ENCODE results near the gene JAZF1.

Gene JAZF1

DNA sequence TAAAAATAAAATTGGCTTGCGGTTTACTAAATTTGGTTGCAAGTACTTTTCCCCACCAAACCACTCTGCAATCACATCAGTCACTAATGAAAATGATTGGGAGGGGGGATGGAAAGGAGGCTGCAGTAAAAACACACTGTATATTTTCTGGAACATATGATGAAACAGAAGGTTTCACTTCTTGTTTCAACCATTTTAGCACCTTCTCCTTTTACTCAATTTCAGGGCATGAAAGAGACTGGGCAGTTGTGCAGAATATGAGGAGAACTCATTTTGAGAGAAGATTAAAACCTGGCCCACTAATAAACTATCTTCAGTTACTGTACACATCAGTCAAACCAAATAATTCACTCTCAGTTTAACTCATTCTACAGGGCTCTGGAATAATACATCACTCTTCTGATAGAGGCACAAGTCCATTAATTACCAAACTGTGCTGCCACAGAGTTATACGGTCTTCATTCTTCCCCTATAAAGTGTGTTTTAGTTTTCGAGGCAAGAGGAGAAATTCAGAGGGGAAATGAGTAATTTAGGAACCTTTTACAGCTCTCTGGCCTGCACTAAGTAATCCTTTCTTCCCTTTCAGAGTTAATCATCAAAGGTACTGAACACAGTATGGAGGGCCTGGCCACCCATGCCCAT is 25.5 kb downstream of the JAZF1 start:
- no peak overlapping the region for H3K4me3 ChIP-seq (ENCODE audit: low read depth, low read length)
- TF ChIP-seq, protein P1, sequence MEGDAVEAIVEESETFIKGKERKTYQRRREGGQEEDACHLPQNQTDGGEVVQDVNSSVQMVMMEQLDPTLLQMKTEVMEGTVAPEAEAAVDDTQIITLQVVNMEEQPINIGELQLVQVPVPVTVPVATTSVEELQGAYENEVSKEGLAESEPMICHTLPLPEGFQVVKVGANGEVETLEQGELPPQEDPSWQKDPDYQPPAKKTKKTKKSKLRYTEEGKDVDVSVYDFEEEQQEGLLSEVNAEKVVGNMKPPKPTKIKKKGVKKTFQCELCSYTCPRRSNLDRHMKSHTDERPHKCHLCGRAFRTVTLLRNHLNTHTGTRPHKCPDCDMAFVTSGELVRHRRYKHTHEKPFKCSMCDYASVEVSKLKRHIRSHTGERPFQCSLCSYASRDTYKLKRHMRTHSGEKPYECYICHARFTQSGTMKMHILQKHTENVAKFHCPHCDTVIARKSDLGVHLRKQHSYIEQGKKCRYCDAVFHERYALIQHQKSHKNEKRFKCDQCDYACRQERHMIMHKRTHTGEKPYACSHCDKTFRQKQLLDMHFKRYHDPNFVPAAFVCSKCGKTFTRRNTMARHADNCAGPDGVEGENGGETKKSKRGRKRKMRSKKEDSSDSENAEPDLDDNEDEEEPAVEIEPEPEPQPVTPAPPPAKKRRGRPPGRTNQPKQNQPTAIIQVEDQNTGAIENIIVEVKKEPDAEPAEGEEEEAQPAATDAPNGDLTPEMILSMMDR (IDR thresholded peaks at IDR 0.05; ENCODE audit: control insufficient read depth, extremely low read depth, insufficient read depth) = no peak
- DNase-seq (ENCODE audit: low read depth) = no peak

DNA sequence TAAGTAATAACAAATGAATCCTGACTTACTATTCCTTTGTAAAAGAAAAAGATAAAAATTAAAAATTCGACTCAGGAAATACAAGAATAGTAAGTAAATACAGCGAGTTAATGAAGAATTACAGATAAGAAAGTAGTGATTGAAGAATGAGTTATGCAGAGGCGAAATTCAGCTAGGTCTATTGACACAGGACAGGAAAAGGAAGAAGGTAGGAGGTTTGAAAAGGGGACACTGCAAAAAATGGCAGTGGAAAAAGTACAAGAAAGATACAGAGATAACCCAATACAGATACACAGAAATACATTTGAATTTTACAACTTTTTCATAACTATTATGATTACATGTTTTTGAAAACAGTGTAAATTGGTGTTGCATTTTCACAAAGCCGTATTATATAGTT is 28.0 kb downstream of the JAZF1 start:
- no peak overlapping the region for H3K4me3 ChIP-seq (ENCODE audit: low read depth, low read length)
- TF ChIP-seq, protein P1 (IDR thresholded peaks at IDR 0.05; ENCODE audit: control insufficient read depth, extremely low read depth, insufficient read depth) = no peak
- no peak for DNase-seq (ENCODE audit: low read depth)

DNA sequence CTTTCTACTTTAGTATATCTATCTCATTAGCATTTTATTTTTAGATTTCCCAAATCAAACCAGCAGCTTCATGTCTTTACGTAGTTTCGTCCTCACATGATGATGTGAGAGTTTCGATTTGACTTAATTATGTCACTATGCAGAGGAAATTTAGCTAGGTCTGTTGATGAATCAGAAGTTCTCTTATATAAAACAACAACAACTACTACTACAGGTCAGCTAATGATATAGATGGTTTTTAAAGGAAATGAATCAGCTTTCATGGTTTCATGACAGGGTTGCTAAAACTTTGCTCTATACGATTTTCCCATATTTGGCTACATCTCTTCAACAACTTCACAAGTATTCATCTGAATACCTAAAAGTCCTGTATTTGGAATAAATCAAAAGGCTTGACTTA is 28.6 kb downstream of the JAZF1 start:
- TF ChIP-seq, protein P1 (IDR thresholded peaks at IDR 0.05; ENCODE audit: control insufficient read depth, extremely low read depth, insufficient read depth) = no peak
- H3K4me3 ChIP-seq (ENCODE audit: low read depth, low read length) = no peak overlapping the region
- no peak for DNase-seq (ENCODE audit: low read depth)

DNA sequence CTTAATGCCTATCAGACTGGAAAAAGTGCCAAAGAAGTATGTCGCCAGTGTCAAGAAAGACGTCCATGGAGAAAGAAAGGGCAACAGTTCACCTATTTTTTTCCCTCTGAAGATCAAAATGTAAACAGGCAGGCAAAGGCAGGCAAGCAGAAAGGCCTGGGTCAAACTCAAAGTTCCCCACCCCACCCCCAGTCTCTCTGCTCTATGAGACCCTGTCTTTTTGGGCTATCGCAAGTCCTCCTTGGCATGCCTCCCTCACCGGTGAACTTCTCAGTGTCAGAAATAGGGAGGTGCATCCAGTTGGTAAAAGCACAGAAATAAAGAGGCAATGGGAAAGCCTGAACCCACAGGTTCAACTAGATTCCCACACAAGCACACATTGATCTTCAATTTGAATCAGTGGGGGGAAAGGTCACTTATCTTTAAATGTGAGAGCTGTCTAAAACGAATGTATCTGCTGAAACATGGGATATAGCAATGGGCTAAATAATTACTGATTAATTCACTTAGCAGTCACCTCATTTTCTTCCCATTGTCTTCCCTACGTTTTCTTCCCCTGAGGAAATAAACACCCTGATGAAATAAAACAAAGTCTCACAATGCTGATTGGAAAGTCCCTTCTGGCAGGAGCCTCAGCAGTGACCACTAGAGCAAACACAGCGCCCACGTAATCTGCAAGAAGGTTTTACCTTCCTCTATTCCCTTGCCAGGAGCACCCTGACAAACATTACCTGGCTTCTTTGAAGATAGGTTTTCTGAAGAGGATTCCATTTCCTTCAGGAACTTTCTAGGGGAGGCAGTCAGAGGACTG is 31.1 kb downstream of the JAZF1 start:
- no peak overlapping the region for H3K4me3 ChIP-seq (ENCODE audit: low read depth, low read length)
- TF ChIP-seq, protein P1 (IDR thresholded peaks at IDR 0.05; ENCODE audit: control insufficient read depth, extremely low read depth, insufficient read depth) = no peak
- DNase-seq (ENCODE audit: low read depth) = no peak

DNA sequence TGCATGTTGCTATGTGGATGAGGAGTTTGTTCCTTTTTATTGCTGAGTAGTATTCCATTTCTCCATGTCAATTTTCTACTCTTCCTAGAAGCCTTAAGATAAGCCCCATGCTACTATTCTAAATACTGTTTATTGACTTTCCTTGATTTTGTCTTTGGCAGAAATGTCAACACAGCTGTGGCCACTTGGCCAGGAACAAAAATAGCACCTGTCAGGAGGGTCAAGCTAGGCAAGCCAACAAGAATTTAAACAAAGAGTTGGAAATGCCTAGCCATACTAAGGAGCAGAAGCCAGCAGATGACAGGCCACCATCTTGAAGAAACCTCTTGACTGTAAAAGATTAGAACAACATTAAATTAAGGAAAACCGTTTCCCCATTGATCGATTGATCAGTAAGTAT is 34.7 kb downstream of the JAZF1 start:
- H3K4me3 ChIP-seq (ENCODE audit: low read depth, low read length) = no peak overlapping the region
- DNase-seq (ENCODE audit: low read depth) = peak; percentile 43
- TF ChIP-seq, protein P1 (IDR thresholded peaks at IDR 0.05; ENCODE audit: control insufficient read depth, extremely low read depth, insufficient read depth) = no peak

DNA sequence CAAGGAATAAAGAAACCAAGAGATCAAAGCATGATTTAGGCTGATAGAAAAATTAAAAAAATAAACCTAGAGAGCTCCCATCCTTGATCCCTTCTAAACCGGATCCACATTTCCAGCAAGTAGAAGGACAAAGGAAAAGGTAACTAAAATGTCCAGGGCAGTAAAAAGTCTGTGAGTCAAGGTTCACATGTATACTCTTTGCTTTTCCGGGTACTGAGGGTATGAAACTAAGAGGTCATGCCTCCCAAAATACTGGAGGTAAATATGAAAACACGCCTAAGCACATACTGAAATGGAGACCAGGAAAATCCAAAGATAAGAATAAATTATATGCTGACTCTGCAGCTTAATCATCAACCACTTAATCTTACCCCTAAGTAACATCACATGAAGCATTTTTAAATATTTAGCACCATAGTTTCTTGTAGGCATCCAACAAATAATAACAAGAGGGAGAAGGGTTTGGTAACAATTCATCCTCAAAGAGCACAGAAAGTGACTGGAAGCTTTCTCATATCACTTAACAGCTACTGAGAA is 35.4 kb downstream of the JAZF1 start:
- TF ChIP-seq, protein P1 (IDR thresholded peaks at IDR 0.05; ENCODE audit: control insufficient read depth, extremely low read depth, insufficient read depth) = no peak
- DNase-seq (ENCODE audit: low read depth) = no peak
- no peak overlapping the region for H3K4me3 ChIP-seq (ENCODE audit: low read depth, low read length)

All from LNCaP clone FGC (cell line).